Measurements from ENCODE around the gene APLP2. TPM values are rescaled to one million over a fixed set of nuclear protein-coding genes. Genes with fewer than 3 reads are reported as not detected.

The APLP2 gene
- total RNA-seq, 1 experiment from 2014 or later: 447 TPM

DNA sequence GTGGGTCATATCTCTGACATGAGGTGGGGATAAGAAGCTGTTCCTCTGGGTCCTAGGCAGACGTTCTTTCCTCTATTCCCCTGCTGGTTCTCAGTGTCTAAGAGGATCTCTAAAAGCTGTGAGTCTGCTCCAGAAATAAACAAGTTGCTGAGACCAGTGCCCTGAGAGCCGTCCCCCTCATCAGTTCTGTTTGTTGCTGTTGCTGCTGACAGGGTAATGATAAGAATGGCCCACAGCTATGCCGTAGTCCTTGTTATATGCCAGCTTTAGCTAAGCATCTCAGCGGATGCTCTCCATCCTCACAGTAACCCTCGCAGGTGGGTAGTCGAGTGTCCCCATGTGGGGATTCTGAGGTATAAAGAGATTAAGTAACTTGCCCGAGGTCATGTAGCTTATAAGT, 66.4 kb downstream of the APLP2 start:
- peaks cover 33% of the 10 kb centered on the region for H3K36me3 Mint-ChIP-seq (ENCODE audit: insufficient read depth, unreplicated experiment)
- DNase-seq: no peak
- H3K4me1 Mint-ChIP-seq (ENCODE audit: low read depth, unreplicated experiment): no peaks in the 10 kb centered on the region
- TF ChIP-seq, protein P1, sequence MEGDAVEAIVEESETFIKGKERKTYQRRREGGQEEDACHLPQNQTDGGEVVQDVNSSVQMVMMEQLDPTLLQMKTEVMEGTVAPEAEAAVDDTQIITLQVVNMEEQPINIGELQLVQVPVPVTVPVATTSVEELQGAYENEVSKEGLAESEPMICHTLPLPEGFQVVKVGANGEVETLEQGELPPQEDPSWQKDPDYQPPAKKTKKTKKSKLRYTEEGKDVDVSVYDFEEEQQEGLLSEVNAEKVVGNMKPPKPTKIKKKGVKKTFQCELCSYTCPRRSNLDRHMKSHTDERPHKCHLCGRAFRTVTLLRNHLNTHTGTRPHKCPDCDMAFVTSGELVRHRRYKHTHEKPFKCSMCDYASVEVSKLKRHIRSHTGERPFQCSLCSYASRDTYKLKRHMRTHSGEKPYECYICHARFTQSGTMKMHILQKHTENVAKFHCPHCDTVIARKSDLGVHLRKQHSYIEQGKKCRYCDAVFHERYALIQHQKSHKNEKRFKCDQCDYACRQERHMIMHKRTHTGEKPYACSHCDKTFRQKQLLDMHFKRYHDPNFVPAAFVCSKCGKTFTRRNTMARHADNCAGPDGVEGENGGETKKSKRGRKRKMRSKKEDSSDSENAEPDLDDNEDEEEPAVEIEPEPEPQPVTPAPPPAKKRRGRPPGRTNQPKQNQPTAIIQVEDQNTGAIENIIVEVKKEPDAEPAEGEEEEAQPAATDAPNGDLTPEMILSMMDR (IDR thresholded peaks at IDR 0.05; ENCODE audit: unreplicated experiment): no peak
- H3K4me3 Mint-ChIP-seq (ENCODE audit: low read depth, unreplicated experiment): no peak overlapping the region
- no peaks in the 10 kb centered on the region for H3K27me3 Mint-ChIP-seq (ENCODE audit: unreplicated experiment)
- intact Hi-C loops (cut with micrococcal nuclease; ENCODE audit: unreplicated experiment): no loop called here
- BruUV-seq (replicated peaks): no TSS peak
- H3K27ac Mint-ChIP-seq (ENCODE audit: unreplicated experiment): no peak overlapping the region
- H3K9me3 Mint-ChIP-seq (ENCODE audit: low read depth, unreplicated experiment): no peaks in the 10 kb centered on the region
- CTCF ChIA-PET: interaction anchor here (1.6 kb wide), 1 partner anchor 10 kb away, joined by 6 read pairs; no protein-coding TSS in a partner anchor

DNA sequence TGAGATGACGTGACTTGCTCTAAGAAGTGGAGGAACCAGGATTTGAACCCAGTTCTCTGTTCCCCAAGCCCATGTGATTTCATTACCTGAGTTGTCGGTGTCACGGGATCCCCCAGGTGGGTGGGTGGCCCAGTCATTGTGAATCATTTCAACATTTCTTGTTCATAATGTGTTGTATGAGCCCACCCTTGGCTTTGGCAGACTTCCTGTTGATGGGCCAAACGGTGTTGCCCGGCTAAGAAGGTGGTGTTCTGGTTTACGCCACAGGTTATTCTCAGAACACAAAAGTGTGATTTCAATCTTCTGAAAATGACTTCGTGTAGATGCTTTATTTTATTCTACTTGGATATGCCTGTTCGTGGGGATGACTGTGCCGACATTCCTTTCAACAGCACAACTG, 68.3 kb downstream of the APLP2 start:
- no peak for DNase-seq
- intact Hi-C loops (cut with micrococcal nuclease; ENCODE audit: unreplicated experiment): no loop called here
- Mint-ChIP-seq H3K27me3 (ENCODE audit: unreplicated experiment) (no peaks in the 10 kb centered on the region), H3K36me3 (ENCODE audit: insufficient read depth, unreplicated experiment) (peaks cover 32% of the 10 kb centered on the region), H3K27ac (ENCODE audit: unreplicated experiment) (no peak overlapping the region), H3K9me3 (ENCODE audit: low read depth, unreplicated experiment) (no peaks in the 10 kb centered on the region), H3K4me1 (ENCODE audit: low read depth, unreplicated experiment) (no peaks in the 10 kb centered on the region), H3K4me3 (ENCODE audit: low read depth, unreplicated experiment) (no peak overlapping the region)
- CTCF ChIA-PET: no interaction called here
- BruUV-seq (replicated peaks): no TSS peak
- TF ChIP-seq, protein P1 (IDR thresholded peaks at IDR 0.05; ENCODE audit: unreplicated experiment): no peak

GRCh38 chr11:130139401-130139800, 69.7 kb downstream of the APLP2 start:
- CTCF ChIA-PET: no interaction called here
- intact Hi-C loops (cut with micrococcal nuclease; ENCODE audit: unreplicated experiment): no loop called here
- Mint-ChIP-seq H3K9me3 (ENCODE audit: low read depth, unreplicated experiment) (no peaks in the 10 kb centered on the region), H3K27me3 (ENCODE audit: unreplicated experiment) (no peaks in the 10 kb centered on the region), H3K4me3 (ENCODE audit: low read depth, unreplicated experiment) (no peak overlapping the region), H3K4me1 (ENCODE audit: low read depth, unreplicated experiment) (peaks cover 6% of the 10 kb centered on the region), H3K27ac (ENCODE audit: unreplicated experiment) (no peak overlapping the region), H3K36me3 (ENCODE audit: insufficient read depth, unreplicated experiment) (peaks cover 29% of the 10 kb centered on the region)
- no peak for DNase-seq
- TF ChIP-seq, protein P1 (IDR thresholded peaks at IDR 0.05; ENCODE audit: unreplicated experiment): no peak
- no TSS peak for BruUV-seq (replicated peaks)

- no TSS peak for BruUV-seq (replicated peaks)
- Mint-ChIP-seq H3K4me1 (ENCODE audit: low read depth, unreplicated experiment) (peaks cover 22% of the 10 kb centered on the region), H3K9me3 (ENCODE audit: low read depth, unreplicated experiment) (no peaks in the 10 kb centered on the region), H3K27me3 (ENCODE audit: unreplicated experiment) (no peaks in the 10 kb centered on the region), H3K27ac (ENCODE audit: unreplicated experiment) (no peak overlapping the region), H3K36me3 (ENCODE audit: insufficient read depth, unreplicated experiment) (peaks cover 33% of the 10 kb centered on the region), H3K4me3 (ENCODE audit: low read depth, unreplicated experiment) (no peak overlapping the region)
- TF ChIP-seq, protein P1 (IDR thresholded peaks at IDR 0.05; ENCODE audit: unreplicated experiment): no peak
- CTCF ChIA-PET: no interaction called here
- no peak for DNase-seq
- intact Hi-C loops (cut with micrococcal nuclease; ENCODE audit: unreplicated experiment): no loop called here
Measured at GRCh38 chr11:130141561-130142341, 72.1 kb downstream of the APLP2 start.

All from Calu3 (cell line).